ENCODE measurements around the gene ZNF263. TPM values are rescaled to one million over a fixed set of nuclear protein-coding genes. Genes with fewer than 3 reads are reported as not detected.
"Not testable (repeated sequence)": the region's sequence is repeated elsewhere in the genome, so short reads cannot be mapped to it uniquely, and the experiment has no call there.

Gene ZNF263
- total RNA-seq, 1 experiment from 2014 or later = 30.9 TPM

- ChIA-PET CTCF (interaction anchor here (0.5 to 1.6 kb wide), 7 partner anchors 16 to 240 kb away, joined by 3 to 7 read pairs (median 3); no protein-coding TSS in a partner anchor), POLR2A (interaction anchor here (0.6 to 6.8 kb wide), 25 partner anchors 11 to 1040 kb away, joined by 3 to 161 read pairs (median 4); partner anchors contain the start of genes CLUAP1, NAA60, OR1F1 and TIGD7)
- TSS peak; percentile 82 for BruUV-seq (replicated peaks)
- H3K36me3 Mint-ChIP-seq (ENCODE audit: insufficient read depth, unreplicated experiment) = peaks cover 26% of the 10 kb centered on the region
- H3K9me3 Mint-ChIP-seq (ENCODE audit: unreplicated experiment) = no peaks in the 10 kb centered on the region
- H3K27me3 Mint-ChIP-seq (ENCODE audit: insufficient read depth, unreplicated experiment) = no peaks in the 10 kb centered on the region
- TF ChIP-seq CTCF (IDR thresholded peaks at IDR 0.05; ENCODE audit: unreplicated experiment) = peak; percentile 43
- intact Hi-C loops (cut with micrococcal nuclease) = loop anchor here (1.0 to 5.0 kb wide), 5 partner anchors 19 to 236 kb away; partner anchors contain the start of genes OR1F1 and ZNF263
- DNase-seq (ENCODE audit: unreplicated experiment) = peak; percentile 98
- H3K27ac Mint-ChIP-seq (ENCODE audit: low read depth, unreplicated experiment) = peak overlapping the region; percentile 95
- H3K4me1 Mint-ChIP-seq (ENCODE audit: insufficient read depth, unreplicated experiment) = no peaks in the 10 kb centered on the region
- H3K4me3 Mint-ChIP-seq (ENCODE audit: unreplicated experiment) = peak overlapping the region; percentile 89
Observed at GRCh38 chr16:3264137-3265036, 18.9 kb upstream of the ZNF263 start.

- no peaks in the 10 kb centered on the region for H3K9me3 Mint-ChIP-seq (ENCODE audit: unreplicated experiment)
- peak; percentile 49 for DNase-seq (ENCODE audit: unreplicated experiment)
- no peaks in the 10 kb centered on the region for H3K4me1 Mint-ChIP-seq (ENCODE audit: insufficient read depth, unreplicated experiment)
- peak overlapping the region; percentile 14 for H3K4me3 Mint-ChIP-seq (ENCODE audit: unreplicated experiment)
- H3K27me3 Mint-ChIP-seq (ENCODE audit: insufficient read depth, unreplicated experiment) = no peaks in the 10 kb centered on the region
- peaks cover 26% of the 10 kb centered on the region for H3K36me3 Mint-ChIP-seq (ENCODE audit: insufficient read depth, unreplicated experiment)
- no peak overlapping the region for H3K27ac Mint-ChIP-seq (ENCODE audit: low read depth, unreplicated experiment)
- BruUV-seq (replicated peaks) = no TSS peak
- intact Hi-C loops (cut with micrococcal nuclease) = no loop called here
- POLR2A ChIA-PET = interaction anchor here (0.6 to 6.8 kb wide), 7 partner anchors 12 to 281 kb away, joined by 3 to 161 read pairs (median 4); partner anchors contain the start of genes NAA60, TIGD7, ZNF200 and ZNF263
- CTCF ChIA-PET = interaction anchor here (0.6 to 2.0 kb wide), 7 partner anchors 10 to 232 kb away, joined by 3 to 10 read pairs (median 3); no protein-coding TSS in a partner anchor
- TF ChIP-seq CTCF (IDR thresholded peaks at IDR 0.05; ENCODE audit: unreplicated experiment) = peak; percentile 25
Observed at GRCh38 chr16:3266873-3267537, 16.3 kb upstream of the ZNF263 start.

GRCh38 chr16:3268294-3268693 lies 15.0 kb upstream of the ZNF263 start:
- Mint-ChIP-seq H3K36me3 (ENCODE audit: insufficient read depth, unreplicated experiment) (peaks cover 26% of the 10 kb centered on the region), H3K9me3 (ENCODE audit: unreplicated experiment) (no peaks in the 10 kb centered on the region), H3K27me3 (ENCODE audit: insufficient read depth, unreplicated experiment) (no peaks in the 10 kb centered on the region), H3K4me1 (ENCODE audit: insufficient read depth, unreplicated experiment) (no peaks in the 10 kb centered on the region), H3K27ac (ENCODE audit: low read depth, unreplicated experiment) (no peak overlapping the region), H3K4me3 (ENCODE audit: unreplicated experiment) (no peak overlapping the region)
- ChIA-PET CTCF (no interaction called here), POLR2A (interaction anchor here (0.9 to 6.8 kb wide), 4 partner anchors 11 to 232 kb away, joined by 3 to 161 read pairs (median 4); partner anchors contain the start of genes CLUAP1 and ZNF263)
- no peak for DNase-seq (ENCODE audit: unreplicated experiment)
- BruUV-seq (replicated peaks) = no TSS peak
- intact Hi-C loops (cut with micrococcal nuclease) = no loop called here
- TF ChIP-seq CTCF (IDR thresholded peaks at IDR 0.05; ENCODE audit: unreplicated experiment) = no peak

- BruUV-seq (replicated peaks); H3K27me3 Mint-ChIP-seq (ENCODE audit: insufficient read depth, unreplicated experiment); H3K4me1 Mint-ChIP-seq (ENCODE audit: insufficient read depth, unreplicated experiment); CTCF ChIA-PET; H3K9me3 Mint-ChIP-seq (ENCODE audit: unreplicated experiment); intact Hi-C loops (cut with micrococcal nuclease); POLR2A ChIA-PET; DNase-seq (ENCODE audit: unreplicated experiment); H3K27ac Mint-ChIP-seq (ENCODE audit: low read depth, unreplicated experiment); H3K4me3 Mint-ChIP-seq (ENCODE audit: unreplicated experiment): not testable (repeated sequence)
- H3K36me3 Mint-ChIP-seq (ENCODE audit: insufficient read depth, unreplicated experiment) = peaks cover 17% of the 10 kb centered on the region
Observed at GRCh38 chr16:3270718-3271117, 12.6 kb upstream of the ZNF263 start.

GRCh38 chr16:3271281-3271680 lies 12.0 kb upstream of the ZNF263 start:
- H3K9me3 Mint-ChIP-seq (ENCODE audit: unreplicated experiment); H3K27ac Mint-ChIP-seq (ENCODE audit: low read depth, unreplicated experiment); BruUV-seq (replicated peaks); POLR2A ChIA-PET; H3K4me3 Mint-ChIP-seq (ENCODE audit: unreplicated experiment); CTCF ChIA-PET; H3K27me3 Mint-ChIP-seq (ENCODE audit: insufficient read depth, unreplicated experiment); DNase-seq (ENCODE audit: unreplicated experiment); H3K4me1 Mint-ChIP-seq (ENCODE audit: insufficient read depth, unreplicated experiment); intact Hi-C loops (cut with micrococcal nuclease): not testable (repeated sequence)
- H3K36me3 Mint-ChIP-seq (ENCODE audit: insufficient read depth, unreplicated experiment) = peaks cover 17% of the 10 kb centered on the region

Measured in MCF 10A (cell line).